ENCODE results near the gene CALCR.

CALCR gene

DNA sequence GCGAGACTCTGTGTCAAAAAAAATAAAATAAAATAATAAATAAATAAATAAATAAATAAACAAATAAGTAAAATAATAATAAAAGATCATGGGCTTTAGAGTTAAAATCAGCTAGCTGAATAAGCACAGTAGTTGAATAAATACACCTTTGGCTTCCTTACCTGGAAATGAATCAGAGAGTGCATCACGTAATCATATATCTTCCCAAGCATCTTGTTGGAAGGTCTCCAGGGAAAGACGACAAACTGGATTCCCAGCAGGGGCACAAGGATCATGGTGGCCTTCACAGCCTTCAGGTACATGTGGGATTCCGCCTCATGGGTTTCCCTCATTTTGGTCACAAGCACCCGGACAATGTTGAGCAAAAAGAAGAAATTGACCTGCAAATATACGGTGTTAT, 138.7 kb downstream of the CALCR start:
- no peaks in the 10 kb centered on the region for H3K36me3 ChIP-seq (ENCODE audit: control insufficient read depth, insufficient read depth, low read length, severe bottlenecking)
- no peaks in the 10 kb centered on the region for H3K27me3 ChIP-seq (replicated peaks; ENCODE audit: control insufficient read depth, insufficient read depth, low read length)
- no peak overlapping the region for H3K4me3 ChIP-seq (ENCODE audit: low read length)

DNA sequence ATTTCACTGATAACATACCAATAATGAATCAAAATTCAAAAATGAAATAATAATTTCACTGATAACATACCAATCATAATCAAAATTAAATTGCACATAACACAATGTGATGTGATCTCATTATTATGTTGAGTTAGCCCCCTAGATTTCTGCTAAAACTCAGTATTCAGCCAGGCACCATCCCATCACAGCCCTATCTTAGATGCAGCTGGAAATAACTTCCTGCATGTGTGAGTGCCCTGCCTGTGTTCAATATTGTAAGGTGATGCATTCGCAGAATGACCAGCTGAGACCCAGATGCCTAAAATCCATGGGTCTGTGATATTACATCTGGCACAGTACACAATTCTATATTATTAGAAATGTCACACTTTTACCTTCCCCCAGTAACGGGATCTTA, 142.4 kb downstream of the CALCR start:
- no peaks in the 10 kb centered on the region for H3K36me3 ChIP-seq (ENCODE audit: control insufficient read depth, insufficient read depth, low read length, severe bottlenecking)

More for the DNA sequence above, 138.7 kb downstream of the CALCR start:
- H3K4me1 ChIP-seq (ENCODE audit: control insufficient read depth, insufficient read depth, low read length): no peaks in the 10 kb centered on the region
- H3K9ac ChIP-seq (ENCODE audit: low read length): no peak overlapping the region
- DNase-seq (ENCODE audit: low read depth): no peak
- H3K9me3 ChIP-seq (ENCODE audit: control insufficient read depth, low read length): no peaks in the 10 kb centered on the region

DNA sequence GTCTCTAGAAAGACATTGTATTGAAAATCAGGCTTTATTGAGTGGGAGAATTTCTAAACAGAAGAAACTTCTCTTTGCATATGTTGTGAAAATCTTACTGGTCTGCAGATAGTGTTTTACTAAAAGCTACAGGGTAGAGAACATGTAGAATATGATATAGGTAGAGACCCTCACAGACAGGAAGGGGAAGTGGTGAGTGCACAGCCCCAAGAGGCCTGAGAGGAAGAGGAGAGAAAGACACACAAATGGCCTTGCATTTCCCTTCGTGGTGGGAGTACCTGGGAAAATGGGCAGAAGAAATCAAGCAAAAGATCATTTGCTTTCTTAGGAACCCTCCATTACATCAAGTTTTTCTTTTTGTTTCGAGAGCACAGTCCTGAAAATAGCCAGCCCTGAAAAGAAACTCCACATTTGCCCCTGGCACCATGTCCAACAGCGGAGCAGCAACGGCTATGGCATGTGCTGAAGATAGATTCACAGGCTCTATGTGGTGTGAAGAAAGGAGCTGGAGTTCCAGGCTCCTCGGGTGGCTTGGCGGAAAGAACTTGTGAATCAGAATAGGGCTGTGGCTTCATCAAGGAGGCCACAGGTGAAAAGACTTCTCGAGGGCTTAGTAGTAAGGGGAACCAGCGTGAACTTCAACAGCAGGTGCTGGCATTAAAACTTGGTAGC, 143.5 kb downstream of the CALCR start:
- H3K36me3 ChIP-seq (ENCODE audit: control insufficient read depth, insufficient read depth, low read length, severe bottlenecking): no peaks in the 10 kb centered on the region
- no peaks in the 10 kb centered on the region for H3K4me1 ChIP-seq (ENCODE audit: control insufficient read depth, insufficient read depth, low read length)
- no peak overlapping the region for H3K9ac ChIP-seq (ENCODE audit: low read length)
- H3K27me3 ChIP-seq (replicated peaks; ENCODE audit: control insufficient read depth, insufficient read depth, low read length): no peaks in the 10 kb centered on the region
- no peak overlapping the region for H3K4me3 ChIP-seq (ENCODE audit: low read length)
- H3K9me3 ChIP-seq (ENCODE audit: control insufficient read depth, low read length): no peaks in the 10 kb centered on the region
- DNase-seq (ENCODE audit: low read depth): no peak

More for the DNA sequence above, 142.4 kb downstream of the CALCR start:
- H3K27me3 ChIP-seq (replicated peaks; ENCODE audit: control insufficient read depth, insufficient read depth, low read length): no peaks in the 10 kb centered on the region
- no peak overlapping the region for H3K4me3 ChIP-seq (ENCODE audit: low read length)
- no peaks in the 10 kb centered on the region for H3K9me3 ChIP-seq (ENCODE audit: control insufficient read depth, low read length)
- DNase-seq (ENCODE audit: low read depth): no peak
- H3K4me1 ChIP-seq (ENCODE audit: control insufficient read depth, insufficient read depth, low read length): no peaks in the 10 kb centered on the region
- H3K9ac ChIP-seq (ENCODE audit: low read length): no peak overlapping the region

DNA sequence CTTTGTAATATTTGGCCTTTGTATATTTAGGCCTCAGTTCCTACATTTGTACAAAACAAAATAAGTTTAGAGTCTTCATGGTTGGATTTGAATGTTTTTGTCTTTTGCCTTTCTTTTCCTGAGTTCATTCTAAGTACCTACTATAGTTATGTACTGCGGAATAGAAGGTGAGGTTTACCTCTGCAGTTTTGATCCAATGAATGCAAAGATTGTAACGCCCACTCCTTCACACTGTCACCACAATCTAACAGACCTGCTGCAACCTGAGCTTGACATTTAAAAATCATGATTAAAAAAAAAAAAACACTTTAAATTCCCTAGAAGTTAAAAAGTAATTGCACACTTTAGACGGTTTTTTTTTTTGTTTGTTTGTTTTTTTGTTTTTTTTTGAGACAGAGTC, 145.0 kb downstream of the CALCR start:
- no peaks in the 10 kb centered on the region for H3K4me1 ChIP-seq (ENCODE audit: control insufficient read depth, insufficient read depth, low read length)
- no peak for DNase-seq (ENCODE audit: low read depth)
- H3K27me3 ChIP-seq (replicated peaks; ENCODE audit: control insufficient read depth, insufficient read depth, low read length): no peaks in the 10 kb centered on the region
- no peak overlapping the region for H3K9ac ChIP-seq (ENCODE audit: low read length)
- H3K9me3 ChIP-seq (ENCODE audit: control insufficient read depth, low read length): no peaks in the 10 kb centered on the region
- H3K36me3 ChIP-seq (ENCODE audit: control insufficient read depth, insufficient read depth, low read length, severe bottlenecking): no peaks in the 10 kb centered on the region
- H3K4me3 ChIP-seq (ENCODE audit: low read length): no peak overlapping the region

DNA sequence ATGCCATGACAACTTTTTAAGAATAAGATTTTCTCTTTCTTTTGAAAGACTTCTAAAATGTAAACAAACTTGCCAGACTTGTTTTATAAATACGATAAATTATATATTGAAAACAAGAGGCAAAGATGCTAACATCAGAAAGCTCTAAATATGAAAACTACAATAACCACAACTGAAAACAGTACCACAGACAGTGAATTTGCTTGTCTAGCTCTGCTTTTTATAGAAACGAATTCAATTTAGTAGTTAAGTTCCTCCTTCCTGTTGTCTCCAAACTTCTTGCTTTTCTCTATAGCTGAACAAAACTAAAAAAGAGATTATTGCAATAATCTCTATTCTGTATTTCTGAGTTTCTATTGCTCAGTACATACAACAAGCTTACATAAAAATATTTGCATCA, 147.4 kb downstream of the CALCR start:
- Histone ChIP-seq H3K36me3 (ENCODE audit: control insufficient read depth, insufficient read depth, low read length, severe bottlenecking) (no peaks in the 10 kb centered on the region), H3K4me3 (ENCODE audit: low read length) (no peak overlapping the region), H3K27me3 (replicated peaks; ENCODE audit: control insufficient read depth, insufficient read depth, low read length) (peaks cover 2% of the 10 kb centered on the region), H3K9ac (ENCODE audit: low read length) (no peak overlapping the region), H3K4me1 (ENCODE audit: control insufficient read depth, insufficient read depth, low read length) (no peaks in the 10 kb centered on the region), H3K9me3 (ENCODE audit: control insufficient read depth, low read length) (no peaks in the 10 kb centered on the region)
- DNase-seq (ENCODE audit: low read depth): no peak

DNA sequence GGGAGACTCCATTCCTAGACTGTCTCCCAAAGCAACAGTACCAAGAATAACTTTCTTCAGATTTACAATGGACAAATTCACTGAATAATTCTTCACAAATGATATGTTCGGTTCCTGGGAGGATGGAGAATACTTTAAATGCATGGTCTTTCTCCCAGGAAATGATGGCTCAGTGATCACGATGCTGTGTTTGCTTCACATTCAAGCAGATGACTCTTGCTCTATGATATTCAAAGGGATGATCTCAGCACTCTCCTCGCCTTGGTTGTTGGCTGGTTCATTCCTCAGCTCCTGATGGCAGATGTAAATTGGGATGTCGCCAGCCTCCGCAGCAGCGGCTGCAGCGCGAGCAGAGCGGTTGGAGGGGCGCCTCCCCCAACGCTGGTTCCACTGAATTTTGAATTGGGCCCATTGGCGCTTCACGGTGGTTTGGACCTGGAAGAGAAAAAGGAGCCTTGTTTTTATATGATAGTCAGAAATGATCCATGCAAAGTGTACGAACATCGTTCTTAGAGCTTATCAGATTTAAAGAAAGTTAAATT, 148.3 kb downstream of the CALCR start:
- H3K4me1 ChIP-seq (ENCODE audit: control insufficient read depth, insufficient read depth, low read length): no peaks in the 10 kb centered on the region
- DNase-seq (ENCODE audit: low read depth): no peak
- no peaks in the 10 kb centered on the region for H3K9me3 ChIP-seq (ENCODE audit: control insufficient read depth, low read length)
- H3K9ac ChIP-seq (ENCODE audit: low read length): no peak overlapping the region
- no peaks in the 10 kb centered on the region for H3K36me3 ChIP-seq (ENCODE audit: control insufficient read depth, insufficient read depth, low read length, severe bottlenecking)
- H3K27me3 ChIP-seq (replicated peaks; ENCODE audit: control insufficient read depth, insufficient read depth, low read length): peaks cover 3% of the 10 kb centered on the region
- H3K4me3 ChIP-seq (ENCODE audit: low read length): no peak overlapping the region

DNA sequence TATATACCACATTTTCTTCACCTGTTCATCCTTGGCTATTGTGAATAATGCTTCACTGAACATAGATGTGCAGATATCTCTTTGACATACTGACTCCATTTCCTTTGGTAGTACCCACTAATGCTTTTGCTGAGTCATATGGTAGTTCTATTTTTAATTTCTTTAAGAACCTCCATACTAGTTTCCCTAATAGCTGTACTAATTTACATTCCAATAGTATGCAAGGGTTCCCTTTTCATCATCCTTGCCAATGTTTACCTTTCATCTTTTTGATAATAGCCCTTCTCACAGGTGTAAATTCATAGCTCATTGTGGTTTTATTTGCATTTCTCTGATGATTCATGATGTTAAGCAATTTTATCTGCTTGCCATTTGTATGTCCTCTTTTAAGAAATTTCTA, 159.9 kb downstream of the CALCR start:
- Histone ChIP-seq H3K27me3 (replicated peaks; ENCODE audit: control insufficient read depth, insufficient read depth, low read length) (peaks cover 2% of the 10 kb centered on the region), H3K4me3 (ENCODE audit: low read length) (no peak overlapping the region), H3K9ac (ENCODE audit: low read length) (no peak overlapping the region), H3K4me1 (ENCODE audit: control insufficient read depth, insufficient read depth, low read length) (no peaks in the 10 kb centered on the region), H3K9me3 (ENCODE audit: control insufficient read depth, low read length) (no peaks in the 10 kb centered on the region), H3K36me3 (ENCODE audit: control insufficient read depth, insufficient read depth, low read length, severe bottlenecking) (no peaks in the 10 kb centered on the region)
- DNase-seq (ENCODE audit: low read depth): no peak

DNA sequence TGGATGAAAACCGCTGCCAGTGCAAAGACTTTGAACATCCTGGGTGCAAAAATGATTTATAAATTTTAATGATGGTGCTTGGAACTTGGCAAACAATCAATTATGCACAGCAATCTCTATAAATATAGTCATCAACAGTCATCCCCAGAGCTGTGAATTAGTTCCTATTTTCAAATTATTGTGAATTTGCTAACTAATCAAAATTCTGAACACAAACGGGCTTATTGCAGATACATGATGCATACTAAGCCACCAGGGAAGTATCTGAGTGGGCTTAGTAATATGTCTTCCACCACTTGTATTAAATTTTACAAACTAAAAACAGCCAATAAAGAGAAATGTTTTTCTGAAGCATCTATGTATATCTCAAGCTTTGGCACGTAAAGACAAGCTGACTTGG, 165.2 kb downstream of the CALCR start:
- Histone ChIP-seq H3K9ac (ENCODE audit: low read length) (no peak overlapping the region), H3K4me1 (ENCODE audit: control insufficient read depth, insufficient read depth, low read length) (no peaks in the 10 kb centered on the region), H3K9me3 (ENCODE audit: control insufficient read depth, low read length) (peaks cover 16% of the 10 kb centered on the region), H3K36me3 (ENCODE audit: control insufficient read depth, insufficient read depth, low read length, severe bottlenecking) (no peaks in the 10 kb centered on the region), H3K27me3 (replicated peaks; ENCODE audit: control insufficient read depth, insufficient read depth, low read length) (no peaks in the 10 kb centered on the region), H3K4me3 (ENCODE audit: low read length) (no peak overlapping the region)
- DNase-seq (ENCODE audit: low read depth): no peak

DNA sequence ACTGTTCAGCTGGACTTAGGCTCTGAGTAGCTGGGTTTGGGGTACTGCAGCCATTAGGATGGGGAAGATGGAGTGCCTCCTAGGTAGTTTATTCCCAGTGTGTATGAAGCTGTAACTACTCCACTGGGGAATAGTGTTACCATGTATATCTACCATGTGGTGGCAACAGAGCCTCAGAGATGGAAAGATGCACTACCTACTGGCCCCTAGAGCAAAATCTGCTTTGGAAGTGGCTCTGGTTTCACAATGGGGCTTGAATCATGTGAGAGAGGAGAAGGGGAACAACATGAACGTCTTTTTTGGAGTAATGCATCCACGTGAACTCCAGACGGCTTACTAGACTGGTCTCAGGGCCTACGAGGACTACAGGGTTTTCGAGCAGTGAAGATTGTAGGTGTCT, 167.3 kb downstream of the CALCR start:
- peaks cover under 1% of the 10 kb centered on the region for H3K27me3 ChIP-seq (replicated peaks; ENCODE audit: control insufficient read depth, insufficient read depth, low read length)
- H3K9ac ChIP-seq (ENCODE audit: low read length): no peak overlapping the region
- H3K4me3 ChIP-seq (ENCODE audit: low read length): no peak overlapping the region
- DNase-seq (ENCODE audit: low read depth): no peak
- peaks cover 19% of the 10 kb centered on the region for H3K9me3 ChIP-seq (ENCODE audit: control insufficient read depth, low read length)
- H3K4me1 ChIP-seq (ENCODE audit: control insufficient read depth, insufficient read depth, low read length): no peaks in the 10 kb centered on the region
- no peaks in the 10 kb centered on the region for H3K36me3 ChIP-seq (ENCODE audit: control insufficient read depth, insufficient read depth, low read length, severe bottlenecking)

DNA sequence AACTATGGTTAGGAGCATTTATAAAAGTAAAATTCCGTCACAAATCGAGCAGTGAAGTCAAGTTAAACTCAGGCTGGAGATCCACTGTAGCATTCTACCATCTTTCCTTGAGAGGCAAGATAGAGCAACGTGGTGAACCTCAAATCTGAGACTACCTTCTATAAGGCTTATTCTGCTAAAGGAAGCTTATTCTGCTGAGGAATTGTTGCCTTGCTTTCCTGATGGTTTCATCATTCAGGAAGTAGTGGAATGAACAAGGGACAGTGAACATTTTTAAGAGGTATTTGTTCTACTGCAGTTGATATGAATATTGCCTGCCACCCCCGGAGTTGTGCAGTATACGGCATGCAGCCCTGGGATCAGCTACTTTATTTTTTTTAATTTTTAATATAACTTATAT, 171.6 kb downstream of the CALCR start:
- Histone ChIP-seq H3K4me3 (ENCODE audit: low read length) (no peak overlapping the region), H3K27me3 (replicated peaks; ENCODE audit: control insufficient read depth, insufficient read depth, low read length) (peaks cover 23% of the 10 kb centered on the region), H3K4me1 (ENCODE audit: control insufficient read depth, insufficient read depth, low read length) (no peaks in the 10 kb centered on the region), H3K9ac (ENCODE audit: low read length) (no peak overlapping the region), H3K36me3 (ENCODE audit: control insufficient read depth, insufficient read depth, low read length, severe bottlenecking) (no peaks in the 10 kb centered on the region), H3K9me3 (ENCODE audit: control insufficient read depth, low read length) (peaks cover 19% of the 10 kb centered on the region)
- DNase-seq (ENCODE audit: low read depth): no peak

DNA sequence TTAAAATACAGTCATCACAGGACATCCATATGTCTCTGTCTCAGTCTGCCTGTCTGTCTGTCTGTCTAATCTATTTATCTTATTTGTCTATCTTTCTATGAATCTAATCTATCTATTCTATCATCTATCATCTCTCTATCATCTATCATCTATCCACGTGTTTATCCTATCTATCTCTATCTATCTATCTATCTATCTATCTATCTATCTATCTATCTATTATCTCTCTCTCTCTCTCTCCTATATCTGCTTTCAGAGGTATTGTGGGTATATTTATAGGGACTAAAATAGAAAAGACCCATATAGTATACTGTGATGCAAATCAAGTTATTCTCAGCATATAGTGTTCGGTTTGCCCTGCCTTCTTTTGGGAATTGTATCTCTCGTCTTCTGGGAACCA, 174.9 kb downstream of the CALCR start:
- no peaks in the 10 kb centered on the region for H3K4me1 ChIP-seq (ENCODE audit: control insufficient read depth, insufficient read depth, low read length)
- H3K36me3 ChIP-seq (ENCODE audit: control insufficient read depth, insufficient read depth, low read length, severe bottlenecking): no peaks in the 10 kb centered on the region
- no peak for DNase-seq (ENCODE audit: low read depth)
- H3K4me3 ChIP-seq (ENCODE audit: low read length): no peak overlapping the region
- peaks cover 23% of the 10 kb centered on the region for H3K27me3 ChIP-seq (replicated peaks; ENCODE audit: control insufficient read depth, insufficient read depth, low read length)
- no peak overlapping the region for H3K9ac ChIP-seq (ENCODE audit: low read length)
- H3K9me3 ChIP-seq (ENCODE audit: control insufficient read depth, low read length): peaks cover 3% of the 10 kb centered on the region

DNA sequence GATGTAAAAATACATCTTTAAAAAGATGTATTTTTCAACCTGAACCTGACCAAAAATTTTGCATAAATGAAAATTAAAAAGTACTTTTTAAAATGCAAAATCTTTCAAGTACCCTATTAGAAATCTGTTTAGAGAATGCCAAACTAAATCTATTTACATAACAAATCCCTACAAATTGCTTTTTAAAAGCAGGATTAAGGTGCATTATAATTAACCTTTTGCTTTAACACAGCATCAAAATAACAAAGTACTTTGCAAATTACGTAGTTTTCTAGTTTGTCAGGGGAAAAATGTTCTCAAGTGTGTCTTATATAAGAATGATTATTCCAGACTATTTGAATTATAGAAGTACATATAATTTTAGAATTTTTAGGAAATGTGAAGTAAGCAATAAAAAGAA, 181.5 kb downstream of the CALCR start:
- H3K9ac ChIP-seq (ENCODE audit: low read length): no peak overlapping the region
- no peaks in the 10 kb centered on the region for H3K36me3 ChIP-seq (ENCODE audit: control insufficient read depth, insufficient read depth, low read length, severe bottlenecking)
- no peak overlapping the region for H3K4me3 ChIP-seq (ENCODE audit: low read length)
- H3K27me3 ChIP-seq (replicated peaks; ENCODE audit: control insufficient read depth, insufficient read depth, low read length): peaks cover 4% of the 10 kb centered on the region
- DNase-seq (ENCODE audit: low read depth): no peak
- H3K4me1 ChIP-seq (ENCODE audit: control insufficient read depth, insufficient read depth, low read length): no peaks in the 10 kb centered on the region
- H3K9me3 ChIP-seq (ENCODE audit: control insufficient read depth, low read length): no peaks in the 10 kb centered on the region
